T-cell (primary cell): ENCODE results near the gene GIMAP2. TPM values are rescaled to one million over a fixed set of nuclear protein-coding genes. Genes with fewer than 3 reads are reported as not detected.

Experiments
- ATAC-seq, 4 experiments: fragments of 200-7000 bp in 3 of 4; fragments of 150-1000 bp in 1 of 4; cut with Tn5 transposase; replicated peaks in 1 of 4; 1 replicate in 3 of 4; 2 replicates in 1 of 4; pipeline ENCODE4 v1.10.0; 2021; ENCODE audit warnings: moderate library complexity in 3 of 4, mild to moderate bottlenecking in 2 of 4, moderate number of reproducible peaks in 1 of 4
- CTCF ChIA-PET, 2 donors: fragments of 300-600 bp; sonication (Branson Sonifier 250); formaldehyde crosslinking; loops; one replicate each; lab custom pipeline; 2022; ENCODE audit warnings: antibody characterized with exemption in 2 of 2; lab: Charles Lee
- POLR2A ChIA-PET, 2 donors: fragments of 300-600 bp; sonication (Branson Sonifier 250); formaldehyde crosslinking; loops; one replicate each; lab custom pipeline; 2022; ENCODE audit warnings: antibody characterized with exemption in 2 of 2; lab: Charles Lee
- DNase-seq, 35 experiments: peaks; one replicate each; pipeline versions ENCODE4 v3.0.0 to v3.0.0-alpha.2; 2013 to 2023
- H3K27ac ChIP-seq: one replicate; pipeline ENCODE4 v1.5.1; 2013; ENCODE audit warnings: low read length
- H3K27me3 ChIP-seq, 2 experiments: replicated peaks in 1 of 2; 1 replicate in 1 of 2; 2 replicates in 1 of 2; pipeline versions ENCODE4 v1.6.1 to v1.7.0; 2013; ENCODE audit warnings: low read length in 1 of 2, mixed read lengths in 1 of 2; ENCODE audit not compliant: control insufficient read depth in 2 of 2, insufficient read depth in 2 of 2; ENCODE audit errors: extremely low read depth in 1 of 2
- H3K36me3 ChIP-seq, 2 donors: 1 replicate in 1 of 2; 2 replicates in 1 of 2; pipeline versions ENCODE4 v1.6.1 to v1.7.0; 2013; ENCODE audit warnings: low read length in 1 of 2; ENCODE audit not compliant: control insufficient read depth in 2 of 2, insufficient read depth in 1 of 2; ENCODE audit errors: extremely low read depth in 1 of 2
- H3K4me1 ChIP-seq, 2 experiments: 1 replicate in 1 of 2; 2 replicates in 1 of 2; pipeline versions ENCODE4 v1.6.1 to v1.7.0; 2013; ENCODE audit warnings: low read length in 2 of 2, mixed read lengths in 1 of 2; ENCODE audit not compliant: insufficient read depth in 2 of 2, control insufficient read depth in 1 of 2; ENCODE audit errors: extremely low read depth in 1 of 2
- H3K4me3 ChIP-seq, 2 donors: 1 replicate in 1 of 2; 2 replicates in 1 of 2; pipeline versions ENCODE4 v1.5.1 to v1.7.0; 2013; ENCODE audit warnings: mild to moderate bottlenecking in 2 of 2, low read length in 1 of 2, moderate library complexity in 1 of 2; ENCODE audit not compliant: control insufficient read depth in 1 of 2; ENCODE audit errors: extremely low read depth in 1 of 2
- H3K9me3 ChIP-seq: 2 replicates; pipeline ENCODE4 v1.7.0; 2013
- H3K27ac Mint-ChIP-seq, 2 donors: one replicate each; pipeline ENCODE4 v1.8.0; 2020 to 2021; ENCODE audit warnings: mild to moderate bottlenecking in 2 of 2, mixed read lengths in 2 of 2
- H3K27me3 Mint-ChIP-seq, 2 donors: one replicate each; pipeline ENCODE4 v1.8.0; 2021 to 2022; ENCODE audit warnings: mixed read lengths in 2 of 2
- H3K36me3 Mint-ChIP-seq: one replicate; pipeline ENCODE4 v1.8.0; 2021; ENCODE audit warnings: mixed read lengths
- H3K4me1 Mint-ChIP-seq, 3 donors: one replicate each; pipeline ENCODE4 v1.8.0; 2020 to 2022; ENCODE audit warnings: mixed read lengths in 3 of 3, mild to moderate bottlenecking in 1 of 3
- H3K4me3 Mint-ChIP-seq, 3 donors: one replicate each; pipeline ENCODE4 v1.8.0; 2020 to 2022; ENCODE audit warnings: mild to moderate bottlenecking in 3 of 3, mixed read lengths in 3 of 3, moderate library complexity in 3 of 3
- H3K9me3 Mint-ChIP-seq, 3 donors: one replicate each; pipeline ENCODE4 v1.8.0; 2020 to 2022; ENCODE audit warnings: mixed read lengths in 3 of 3
- WGBS: methylation state at CpG from one replicate; pipeline ENCODE4 v1.1.5; 2013; ENCODE audit warnings: missing lambda C conversion rate; ENCODE audit not compliant: insufficient coverage; 5-methylcytosine and 5-hydroxymethylcytosine counted together
- total RNA-seq, 35 experiments: library from RNA in 6 of 35; stranded (reverse) in 6 of 35; fragments of 120-200 nt in 1 of 35; gene quantifications; one replicate each; pipeline versions ENCODE4 v1.2.1 to v1.2.4 and lab custom pipeline; 2013 to 2026

The GIMAP2 gene
- total RNA-seq, 5 donors from 2014 or later (not counting 1 experiment from before 2014, with no cell fraction given), result 83.2 to 226 (median 183) TPM

- Mint-ChIP-seq H3K27ac (peak overlapping the region; percentile 94 to 99), H3K4me1 (peaks cover 71 to 78% (median 71%) of the 10 kb centered on the region in 3 donors), H3K36me3 (peaks cover 24% of the 10 kb centered on the region), H3K4me3 (peak overlapping the region in 1 of 3 donors; percentile 93), H3K9me3 (peaks cover 0 to 4% (median 0%) of the 10 kb centered on the region in 3 donors), H3K27me3 (no peaks in the 10 kb centered on the region)
- ChIA-PET CTCF (no interaction called here), POLR2A (no interaction called here)
- WGBS, result 30% methylated on average over 2 of the region's 3 CpGs
- no peak for DNase-seq
- no peaks in the 10 kb centered on the region for H3K27me3 ChIP-seq
- peaks cover 0 to 3% of the 10 kb centered on the region in 2 donors for H3K36me3 ChIP-seq
- H3K27ac ChIP-seq, result peak overlapping the region; percentile 43
- H3K9me3 ChIP-seq, result no peaks in the 10 kb centered on the region
- H3K4me1 ChIP-seq, result peaks cover 26 to 57% of the 10 kb centered on the region in 2 experiments
- no peak for ATAC-seq
- no peak overlapping the region for H3K4me3 ChIP-seq
Observed at GRCh38 chr7:150734254-150734653, 48.7 kb downstream of the GIMAP2 start.

- ATAC-seq (peak in 1 of 4 experiments; percentile 50), DNase-seq (no peak)
- WGBS, result 50% methylated on average over 1 of the region's 3 CpGs
- Mint-ChIP-seq H3K27me3 (no peaks in the 10 kb centered on the region), H3K27ac (peak overlapping the region; percentile 94 to 99), H3K4me1 (peaks cover 63 to 83% (median 65%) of the 10 kb centered on the region in 3 donors), H3K4me3 (peak overlapping the region; percentile 93 to 99 (median 93)), H3K36me3 (peaks cover 33% of the 10 kb centered on the region), H3K9me3 (no peaks in the 10 kb centered on the region)
- peaks cover 0 to 10% of the 10 kb centered on the region in 2 donors for H3K36me3 ChIP-seq
- H3K27ac ChIP-seq, result peak overlapping the region; percentile 43
- H3K4me3 ChIP-seq, result peak overlapping the region in 1 of 2 donors; percentile 59
- ChIA-PET CTCF (interaction anchor here in 1 of 2 donors (0.6 to 1.5 kb wide), 3 partner anchors 10 to 20 kb away, joined by 3 to 9 read pairs (median 7); no protein-coding TSS in a partner anchor), POLR2A (interaction anchor here in 1 of 2 donors (0.5 kb wide), 1 partner anchor 95 kb away, joined by 3 read pairs; no protein-coding TSS in a partner anchor)
- H3K27me3 ChIP-seq, result no peaks in the 10 kb centered on the region
- no peaks in the 10 kb centered on the region for H3K9me3 ChIP-seq
- peaks cover 28 to 51% of the 10 kb centered on the region in 2 experiments for H3K4me1 ChIP-seq
Observed at GRCh38 chr7:150735596-150736358, 50.3 kb downstream of the GIMAP2 start.

- ATAC-seq (peak; percentile 8 to 18 (median 12)), DNase-seq (no peak)
Observed at GRCh38 chr7:150736864-150737263, 51.4 kb downstream of the GIMAP2 start.

DNA sequence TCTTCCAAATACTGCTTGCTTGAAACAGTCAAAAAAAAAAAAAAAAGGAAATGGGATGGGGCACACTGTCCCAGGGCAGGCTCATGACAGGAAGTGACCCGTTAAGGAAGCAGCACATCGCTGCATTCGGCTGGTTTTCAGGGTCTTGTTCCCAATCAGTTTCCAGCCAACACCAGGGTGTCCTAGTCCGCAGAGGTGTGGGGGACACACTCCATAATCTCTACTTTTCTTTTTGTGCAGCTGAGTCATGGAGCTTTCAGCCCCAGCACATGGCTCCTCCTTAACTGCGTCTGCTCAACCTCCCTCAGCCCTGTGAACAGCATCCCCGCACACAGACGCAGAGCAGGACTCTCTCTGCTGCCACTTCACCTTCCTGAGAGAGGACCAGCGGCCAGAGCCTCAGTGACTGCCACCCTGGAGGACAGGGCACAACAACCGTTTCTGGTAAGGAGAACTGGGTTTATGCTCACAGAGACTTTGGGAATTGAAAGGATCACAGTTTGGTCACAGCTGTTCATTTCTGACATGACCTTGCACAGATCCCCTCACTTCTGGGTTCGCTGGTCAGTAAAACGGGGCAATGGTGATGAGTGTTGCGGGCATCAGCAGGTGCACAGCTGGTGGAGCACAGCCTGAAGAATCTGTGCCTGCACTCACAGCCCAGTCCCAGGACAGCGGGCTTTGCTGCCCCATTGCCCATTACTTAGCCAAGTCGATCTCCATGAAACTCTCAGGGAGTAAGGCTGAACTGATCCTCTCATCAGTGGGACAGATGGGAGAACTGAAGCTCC lies 52.0 kb downstream of the GIMAP2 start, which contains the start of gene GIMAP5:
GIMAP5 (plus strand) TSS at position 154 of the 791 bp plus-strand sequence. CDS start 3,467 bp downstream, outside the sequence.
- H3K27ac ChIP-seq, result peak within 1 kb of the TSS; percentile 43
- H3K36me3 ChIP-seq, result peaks cover 2 to 27% of the 10 kb centered on the region in 2 donors
- ATAC-seq, result peak; percentile 71 to 74 (median 73)
- Mint-ChIP-seq H3K27ac (peak within 1 kb of the TSS; percentile 94 to 99), H3K4me1 (peaks cover 65 to 86% (median 69%) of the 10 kb centered on the region in 3 donors), H3K27me3 (no peaks in the 10 kb centered on the region), H3K9me3 (no peaks in the 10 kb centered on the region), H3K4me3 (peak within 1 kb of the TSS; percentile 93 to 99 (median 93)), H3K36me3 (peaks cover 50% of the 10 kb centered on the region)
- peak within 1 kb of the TSS; percentile 59 to 91 for H3K4me3 ChIP-seq
- H3K27me3 ChIP-seq, result no peaks in the 10 kb centered on the region
- 4% methylated on average over 11 of the region's 14 CpGs for WGBS
- CTCF ChIA-PET, result interaction anchor here in 1 of 2 donors (0.6 to 0.8 kb wide), 2 partner anchors 22 to 288 kb away, joined by 3 read pairs; partner anchors contain the start of gene GIMAP1
- DNase-seq, result peak in 20 of 35 experiments; percentile 21 to 74 (median 44)
- H3K9me3 ChIP-seq, result no peaks in the 10 kb centered on the region
- peaks cover 42 to 56% of the 10 kb centered on the region in 2 experiments for H3K4me1 ChIP-seq
- POLR2A ChIA-PET, result interaction anchor here in 1 of 2 donors (0.5 to 1.1 kb wide), 3 partner anchors 223 to 288 kb away, joined by 3 to 7 read pairs (median 3); partner anchors contain the start of gene GIMAP7

More at GRCh38 chr7:150736864-150737263, 51.4 kb downstream of the GIMAP2 start:
- Mint-ChIP-seq H3K27me3 (no peaks in the 10 kb centered on the region), H3K27ac (peak overlapping the region; percentile 94 to 99), H3K4me1 (peaks cover 65 to 86% (median 69%) of the 10 kb centered on the region in 3 donors), H3K9me3 (no peaks in the 10 kb centered on the region), H3K36me3 (peaks cover 44% of the 10 kb centered on the region), H3K4me3 (peak overlapping the region; percentile 93 to 99 (median 93))
- Histone ChIP-seq H3K4me3 (peak overlapping the region; percentile 59 to 91), H3K4me1 (peaks cover 38 to 56% of the 10 kb centered on the region in 2 experiments), H3K27me3 (no peaks in the 10 kb centered on the region), H3K27ac (peak overlapping the region; percentile 43), H3K36me3 (peaks cover 0 to 21% of the 10 kb centered on the region in 2 donors), H3K9me3 (no peaks in the 10 kb centered on the region)
- 27% methylated on average over 3 of the region's 4 CpGs for WGBS
- CTCF ChIA-PET, result interaction anchor here in 1 of 2 donors (0.8 kb wide), 1 partner anchor 288 kb away, joined by 3 read pairs; no protein-coding TSS in a partner anchor
- POLR2A ChIA-PET, result interaction anchor here in 1 of 2 donors (0.7 kb wide), 1 partner anchor 288 kb away, joined by 7 read pairs; no protein-coding TSS in a partner anchor

GRCh38 chr7:150738092-150738491 lies 52.6 kb downstream of the GIMAP2 start:
- peak overlapping the region; percentile 59 to 91 for H3K4me3 ChIP-seq
- POLR2A ChIA-PET, result interaction anchor here in 1 of 2 donors (0.5 to 1.1 kb wide), 2 partner anchors 224 to 257 kb away, joined by 3 read pairs; partner anchors contain the start of gene GIMAP7

More at GRCh38 chr7:150738092-150738491, 52.6 kb downstream of the GIMAP2 start:
- Mint-ChIP-seq H3K4me3 (peak overlapping the region; percentile 93 to 99 (median 93)), H3K27me3 (no peaks in the 10 kb centered on the region), H3K27ac (peak overlapping the region; percentile 94 to 99), H3K36me3 (peaks cover 56% of the 10 kb centered on the region), H3K4me1 (peaks cover 65 to 86% (median 69%) of the 10 kb centered on the region in 3 donors), H3K9me3 (no peaks in the 10 kb centered on the region)
- CTCF ChIA-PET, result interaction anchor here in 1 of 2 donors (0.6 to 0.8 kb wide), 2 partner anchors 17 to 22 kb away, joined by 3 to 9 read pairs; partner anchors contain the start of gene GIMAP1
- peaks cover 8 to 34% of the 10 kb centered on the region in 2 donors for H3K36me3 ChIP-seq
- H3K4me1 ChIP-seq, result peaks cover 41 to 56% of the 10 kb centered on the region in 2 experiments
- 20% methylated on average over 1 of the region's 5 CpGs for WGBS
- ATAC-seq (peak in 1 of 4 experiments; percentile 20), DNase-seq (peak in 3 of 35 experiments; percentile 30 to 45 (median 41))
- no peaks in the 10 kb centered on the region for H3K9me3 ChIP-seq
- H3K27ac ChIP-seq, result peak overlapping the region; percentile 43
- no peaks in the 10 kb centered on the region for H3K27me3 ChIP-seq
